DND-41 (cell line): Measurements from ENCODE around the gene GAS7.

Experiments
- EZH2 ChIP-seq: IDR thresholded peaks from 3 replicates; pipeline ENCODE4 v1.6.1; 2012; ENCODE audit warnings: borderline replicate concordance, low read depth, mild to moderate bottlenecking, moderate library complexity, low read length, inconsistent platforms; ENCODE audit not compliant: severe bottlenecking
- TF ChIP-seq, protein P1 (sequence below): IDR thresholded peaks from 2 replicates; pipeline ENCODE4 v1.5.1; 2012; ENCODE audit warnings: borderline replicate concordance, low read length, moderate library complexity, mild to moderate bottlenecking; ENCODE audit not compliant: poor library complexity, severe bottlenecking; ENCODE audit errors: extremely low read depth

DNA sequence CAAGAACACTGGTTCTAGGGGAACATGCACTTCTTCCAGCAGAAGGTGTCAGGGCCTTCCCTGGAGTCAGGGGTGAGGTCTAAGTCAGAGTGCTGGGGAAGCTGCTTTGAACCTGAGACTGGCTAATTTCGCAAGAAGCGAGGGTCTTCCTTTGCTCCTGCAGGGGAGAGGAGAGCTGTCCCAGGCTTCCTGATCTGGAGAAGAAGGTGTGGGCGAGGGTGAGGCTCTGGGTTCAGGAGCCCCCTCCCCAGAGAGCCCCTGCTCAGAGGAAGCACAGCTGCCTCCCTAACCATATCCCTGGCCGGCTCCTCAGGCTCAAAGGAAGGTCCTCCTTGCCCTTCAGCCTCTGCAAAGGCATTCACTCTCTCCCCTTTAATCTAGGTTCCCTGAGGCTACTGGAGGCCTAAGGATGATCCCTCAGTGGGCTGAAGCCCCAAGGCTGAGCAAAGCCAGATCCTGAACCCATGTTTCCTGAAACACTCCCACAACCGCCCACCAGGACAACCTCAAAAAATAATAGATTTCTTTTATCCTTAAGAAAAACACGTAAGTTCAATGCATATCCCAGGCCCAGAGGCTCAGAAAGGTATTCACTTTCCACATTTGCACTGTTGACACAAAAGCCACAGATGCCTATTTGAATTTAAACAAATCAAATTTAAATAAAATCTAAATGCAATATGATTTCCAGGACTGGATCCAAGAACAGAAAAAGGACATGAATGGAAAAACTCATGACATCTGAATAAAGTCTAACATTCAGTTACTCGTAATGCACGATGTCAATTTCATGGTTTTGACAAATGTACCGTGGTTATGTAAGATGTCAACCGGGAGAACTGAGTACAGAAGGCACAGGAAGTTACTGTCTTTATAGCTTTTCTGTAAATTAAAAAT lies 221.9 kb downstream of the GAS7 start:
- TF ChIP-seq, protein P1, sequence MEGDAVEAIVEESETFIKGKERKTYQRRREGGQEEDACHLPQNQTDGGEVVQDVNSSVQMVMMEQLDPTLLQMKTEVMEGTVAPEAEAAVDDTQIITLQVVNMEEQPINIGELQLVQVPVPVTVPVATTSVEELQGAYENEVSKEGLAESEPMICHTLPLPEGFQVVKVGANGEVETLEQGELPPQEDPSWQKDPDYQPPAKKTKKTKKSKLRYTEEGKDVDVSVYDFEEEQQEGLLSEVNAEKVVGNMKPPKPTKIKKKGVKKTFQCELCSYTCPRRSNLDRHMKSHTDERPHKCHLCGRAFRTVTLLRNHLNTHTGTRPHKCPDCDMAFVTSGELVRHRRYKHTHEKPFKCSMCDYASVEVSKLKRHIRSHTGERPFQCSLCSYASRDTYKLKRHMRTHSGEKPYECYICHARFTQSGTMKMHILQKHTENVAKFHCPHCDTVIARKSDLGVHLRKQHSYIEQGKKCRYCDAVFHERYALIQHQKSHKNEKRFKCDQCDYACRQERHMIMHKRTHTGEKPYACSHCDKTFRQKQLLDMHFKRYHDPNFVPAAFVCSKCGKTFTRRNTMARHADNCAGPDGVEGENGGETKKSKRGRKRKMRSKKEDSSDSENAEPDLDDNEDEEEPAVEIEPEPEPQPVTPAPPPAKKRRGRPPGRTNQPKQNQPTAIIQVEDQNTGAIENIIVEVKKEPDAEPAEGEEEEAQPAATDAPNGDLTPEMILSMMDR, result no peak
- TF ChIP-seq EZH2, result no peak
